CD4-positive, alpha-beta T cell treated with Interleukin-12 subunit alpha and Interleukin-12 subunit beta, for 1 hour (primary cell): ENCODE measurements around the gene GID4.

ENCODE experiments used
- DNase-seq: peaks from one replicate; pipeline ENCODE4 v3.0.0-alpha.2; 2020

The GID4 gene

DNA sequence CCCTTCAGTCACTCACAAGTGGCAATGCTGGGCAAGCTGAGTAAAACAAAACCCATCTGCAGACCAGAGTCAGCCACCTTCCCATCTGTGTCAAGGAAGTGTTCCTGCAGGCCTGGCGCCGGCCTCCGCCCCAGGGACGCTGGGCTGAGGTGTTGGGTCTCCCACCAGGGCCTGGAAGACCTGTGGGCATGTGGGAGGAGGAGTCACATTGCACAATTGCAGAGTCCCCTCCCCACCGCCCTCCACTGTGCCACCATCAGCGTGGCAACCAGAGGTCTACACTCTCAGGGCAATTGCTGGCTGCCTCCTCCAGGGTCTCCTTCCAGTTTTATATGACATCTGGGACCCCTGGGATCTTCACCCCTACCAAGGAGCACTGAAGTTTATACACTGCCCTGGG, 66.4 kb downstream of the GID4 start:
- DNase-seq: no peak

DNA sequence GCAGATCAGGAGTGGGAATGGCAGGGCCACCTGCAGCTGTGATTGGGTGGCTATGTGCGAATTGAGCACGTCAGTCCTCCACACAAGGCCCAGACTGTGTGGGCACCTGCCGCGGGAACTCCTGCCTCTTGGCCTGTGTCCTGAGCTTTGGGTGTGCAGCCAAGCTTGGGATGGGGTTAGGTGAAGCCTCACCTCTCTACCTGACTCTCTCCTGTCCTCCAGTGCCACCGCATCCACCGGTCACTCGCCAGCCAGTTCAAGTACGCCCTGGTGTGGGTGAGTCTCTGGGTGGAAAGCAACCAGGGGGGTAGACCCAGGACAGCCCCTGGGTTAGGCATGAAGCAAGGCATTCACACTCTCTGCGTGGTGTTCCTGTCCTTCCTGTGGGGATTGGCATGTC, 67.0 kb downstream of the GID4 start:
- no peak for DNase-seq

DNA sequence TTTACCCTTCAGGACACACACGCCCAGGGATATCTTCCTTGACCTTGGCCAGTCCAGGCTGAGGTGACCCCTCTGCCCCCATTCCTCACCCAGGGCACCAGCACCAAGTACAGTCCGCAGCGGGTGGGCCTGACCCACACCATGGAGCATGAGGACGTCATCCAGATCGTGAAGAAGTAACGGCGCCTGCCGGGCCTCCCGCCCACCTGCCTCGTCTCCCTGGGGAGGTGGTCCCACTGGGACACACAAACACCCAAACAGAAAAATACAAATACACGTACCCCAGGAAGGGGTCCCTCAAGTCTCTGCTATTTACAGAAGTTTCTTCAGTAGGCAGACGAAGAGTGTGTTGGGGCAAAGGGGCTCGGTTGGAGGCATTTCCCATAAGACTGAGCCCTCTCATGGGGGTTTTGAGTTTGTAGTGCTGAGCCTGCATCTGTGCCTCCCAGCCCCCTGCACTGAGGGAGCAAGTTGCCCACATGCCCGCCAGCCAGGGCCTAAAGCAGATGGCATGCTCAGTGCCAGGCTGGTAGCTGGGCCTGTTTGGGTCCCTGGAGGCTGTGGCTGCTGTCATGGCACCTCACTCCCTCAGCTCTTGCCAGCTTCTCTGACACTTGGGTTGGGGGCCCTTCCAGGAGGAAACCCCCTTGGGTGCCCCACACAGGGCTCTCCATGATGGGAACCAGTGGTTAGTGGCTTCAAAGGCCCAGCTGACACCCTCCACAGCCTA, 68.0 kb downstream of the GID4 start:
- DNase-seq: no peak

DNA sequence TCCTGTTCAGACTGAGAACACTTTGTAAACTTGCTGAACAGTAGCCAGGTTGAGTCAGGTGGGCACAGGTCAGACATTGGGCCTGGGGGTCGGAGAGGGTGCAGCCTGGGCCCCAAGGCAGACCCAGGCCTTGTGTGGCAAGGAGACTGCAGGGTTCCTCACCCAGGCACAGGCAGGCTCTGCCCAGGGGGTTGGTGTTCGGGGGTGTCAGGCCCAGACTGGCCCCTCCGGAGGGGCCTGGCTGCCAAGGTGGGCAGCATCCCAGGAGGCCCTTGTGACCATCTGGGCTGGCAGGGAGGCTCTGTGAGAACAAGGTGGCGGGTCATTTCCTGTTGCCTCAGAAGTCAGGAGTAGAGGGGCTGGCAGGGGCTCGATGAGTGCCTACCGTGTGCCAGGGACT, 68.8 kb downstream of the GID4 start:
- DNase-seq: no peak

DNA sequence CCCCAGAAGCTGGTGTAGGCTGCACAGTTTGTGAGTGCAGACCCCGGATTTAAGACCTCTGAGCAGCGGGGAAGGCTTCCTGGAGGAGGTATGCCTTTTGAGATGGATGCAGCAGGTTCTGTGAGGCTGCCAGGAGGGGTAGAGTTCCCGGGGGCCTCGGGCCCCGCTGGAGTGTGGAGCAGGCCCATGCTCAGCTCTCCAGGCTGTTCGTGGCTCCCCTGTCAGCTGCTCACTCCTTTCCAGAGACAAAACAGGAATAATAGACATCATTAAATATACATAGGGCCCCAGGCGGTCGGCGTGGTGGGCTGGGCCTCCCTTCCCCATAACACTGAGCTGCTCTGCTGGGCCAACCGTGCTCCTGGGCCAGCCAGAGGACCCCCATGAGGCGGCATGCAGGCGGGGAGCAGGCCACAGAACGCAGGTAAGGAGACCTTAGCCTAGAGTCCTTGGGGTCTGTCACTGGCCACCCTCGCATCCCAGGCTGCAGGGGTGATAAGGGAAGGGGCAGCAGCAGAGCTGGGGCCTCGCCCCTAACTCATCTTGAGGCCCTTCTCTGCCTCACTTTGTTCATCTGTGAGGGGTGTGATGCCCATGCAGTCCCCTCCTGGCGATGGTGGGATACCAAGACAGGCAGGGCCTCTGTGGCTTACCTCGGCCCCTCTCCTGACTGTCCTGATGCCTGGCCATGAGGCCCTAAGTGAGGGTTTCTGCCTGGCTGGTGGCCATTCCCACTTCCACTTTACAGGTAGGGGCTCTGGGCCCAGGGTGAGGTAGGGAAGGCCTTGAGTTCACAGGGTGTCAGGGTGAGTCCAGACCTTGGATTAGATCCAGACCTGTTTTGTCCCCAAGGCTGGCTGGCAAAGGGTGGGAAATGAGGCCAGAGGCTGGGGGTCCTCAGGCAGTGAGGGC, 69.4 kb downstream of the GID4 start, which contains the start of gene MYO15A:
Gene MYO15A, plus strand, starts transcription at position 356 of the 912 bp plus-strand sequence. CDS start 10,045 bp downstream, outside the sequence.
- no peak for DNase-seq

DNA sequence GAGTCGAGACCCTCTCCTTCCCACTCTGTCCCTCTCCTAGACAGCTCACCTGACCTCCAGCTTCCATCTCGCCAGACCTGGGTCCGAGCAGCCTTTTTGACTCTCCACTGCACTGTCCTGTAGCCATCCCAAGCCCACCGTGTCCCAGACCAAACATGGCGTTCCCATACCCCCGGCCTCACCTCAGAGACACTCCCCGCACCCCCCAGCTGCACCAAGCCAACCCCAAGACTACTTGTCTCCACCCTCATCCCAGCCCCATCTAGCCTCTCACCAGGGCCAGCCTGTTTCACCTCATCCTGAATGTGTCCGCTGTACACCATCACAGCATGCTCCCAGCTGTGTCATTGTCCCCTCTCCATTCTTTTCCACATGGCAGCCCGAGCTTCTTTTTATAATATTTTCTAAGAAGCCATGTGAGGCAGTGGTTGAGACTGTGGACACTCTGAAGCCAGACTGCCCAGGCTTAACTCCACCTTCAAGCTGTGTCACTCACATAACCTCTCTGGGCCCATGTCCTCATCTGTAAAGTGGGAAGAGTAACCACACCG, 70.8 kb downstream of the GID4 start:
- DNase-seq: no peak

DNA sequence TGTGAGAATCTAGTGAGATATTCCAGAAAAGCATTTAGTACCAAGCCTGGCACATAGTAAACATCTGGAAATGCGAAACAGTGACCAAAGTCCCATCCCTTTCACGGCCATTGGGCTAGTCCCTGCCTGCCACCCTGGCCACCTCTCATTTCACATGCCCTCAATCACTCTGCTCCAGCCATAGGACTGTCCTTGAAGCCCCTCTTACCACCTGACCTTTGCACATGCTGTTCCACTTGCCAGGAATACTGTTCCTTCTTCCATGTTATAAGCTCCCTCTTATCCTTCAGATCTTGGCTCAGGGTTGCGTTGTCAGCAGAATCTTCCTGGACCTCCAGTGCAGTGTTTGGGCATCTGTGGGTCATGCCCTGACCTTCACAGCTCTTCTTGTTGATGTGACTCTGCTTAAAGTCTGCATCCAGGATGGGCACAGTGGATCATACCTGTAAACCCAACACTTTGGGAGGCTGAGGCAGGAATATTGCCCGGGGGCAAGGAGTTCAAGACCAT, 71.5 kb downstream of the GID4 start:
- no peak for DNase-seq

DNA sequence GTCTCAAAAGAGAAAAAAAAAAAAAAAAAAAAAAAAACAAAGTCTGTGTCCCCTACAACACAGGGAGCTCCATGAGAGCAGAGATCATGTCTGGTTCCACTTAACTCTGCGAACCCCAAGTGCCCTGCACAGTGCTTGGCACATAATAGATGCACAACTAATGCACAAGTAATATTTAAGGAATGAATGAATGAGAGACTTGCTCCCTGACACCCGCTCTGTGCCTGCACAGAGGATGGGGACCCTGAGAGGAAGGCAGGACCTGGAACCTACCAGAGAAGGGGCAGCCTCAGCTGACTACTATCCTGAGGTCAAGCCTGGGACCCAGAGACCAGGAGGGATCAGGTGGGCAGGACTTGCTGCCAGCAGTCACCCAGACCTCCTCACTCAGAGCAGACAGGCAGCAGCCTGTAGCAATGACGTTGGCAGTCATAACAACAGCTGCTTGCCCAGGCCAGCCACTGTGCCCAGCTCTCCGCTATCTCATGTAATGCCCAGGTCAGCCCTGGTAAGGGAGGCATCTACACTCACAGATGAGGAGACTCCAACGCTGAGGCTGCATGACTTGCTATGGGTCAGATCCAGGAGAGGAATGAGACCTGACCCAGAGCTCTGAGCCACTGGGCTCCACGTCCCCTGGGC, 72.2 kb downstream of the GID4 start:
- no peak for DNase-seq

DNA sequence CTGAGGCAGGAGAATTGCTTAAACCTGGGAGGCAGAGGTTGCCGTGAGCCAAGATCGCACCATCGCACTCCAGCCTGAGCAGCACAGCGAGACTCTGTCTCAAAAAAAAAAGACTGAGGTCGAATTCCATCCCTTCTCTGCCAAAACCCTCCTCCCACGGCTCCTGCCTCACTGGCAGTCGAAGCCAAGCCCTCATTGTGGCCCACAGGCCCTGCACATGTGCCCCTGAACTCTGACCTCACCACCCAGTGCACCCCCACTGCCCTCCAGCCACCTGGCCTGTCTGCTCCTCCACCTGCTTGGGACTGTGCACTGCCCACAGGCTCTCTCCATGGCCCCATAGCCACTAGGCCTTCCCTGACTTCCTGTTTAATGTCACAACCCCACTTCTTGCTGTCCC, 76.3 kb downstream of the GID4 start:
- DNase-seq: no peak

DNA sequence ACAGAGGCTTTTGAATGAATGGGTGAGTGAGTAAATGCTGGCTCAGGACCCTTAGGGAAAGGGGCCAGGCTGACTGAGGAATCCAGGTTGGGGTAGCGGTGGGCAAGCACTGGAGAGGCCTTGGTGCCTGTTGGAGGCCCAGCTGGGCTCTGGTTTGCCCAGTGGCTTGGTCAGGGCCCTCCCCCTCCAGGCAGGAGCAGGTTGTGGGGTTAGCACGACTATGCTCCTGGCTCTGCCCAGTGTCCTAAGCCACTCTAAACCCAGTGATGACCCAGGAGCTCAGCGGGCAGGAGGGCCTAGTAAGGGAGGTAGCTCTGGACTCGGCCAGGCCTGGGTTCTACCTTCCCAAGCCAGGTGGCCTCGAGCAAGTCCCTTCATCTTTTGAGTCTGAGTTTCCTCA, 76.9 kb downstream of the GID4 start:
- no peak for DNase-seq

DNA sequence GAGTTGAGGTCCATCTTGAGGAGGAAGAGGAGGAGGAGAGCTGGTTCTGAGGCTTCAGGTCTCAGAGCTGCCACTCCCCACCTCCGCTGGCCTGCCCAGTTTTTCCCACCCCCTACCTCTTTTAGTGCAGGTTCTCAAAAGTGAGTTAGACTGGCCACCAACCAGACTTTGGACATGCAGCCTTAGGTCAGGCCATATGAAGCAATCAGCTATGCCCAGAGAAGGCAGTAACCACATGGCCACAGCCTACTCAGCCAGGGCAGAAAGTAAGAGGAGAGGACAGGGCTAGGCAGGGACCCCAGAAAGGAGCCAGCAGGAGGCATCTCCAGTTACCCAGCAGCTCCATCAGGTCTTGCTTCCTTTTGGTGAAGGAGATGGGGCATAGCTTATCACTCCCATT, 78.3 kb downstream of the GID4 start:
- no peak for DNase-seq
